ENCODE results near the gene RTN1.
"Not testable (repeated sequence)": the region's sequence is repeated elsewhere in the genome, so short reads cannot be mapped to it uniquely, and the experiment has no call there.

RTN1 gene

GRCh38 chr14:59675394-59675793 lies 195.2 kb downstream of the RTN1 start:
- Mint-ChIP-seq H3K27me3 (ENCODE audit: low read depth, poor library complexity) (no peaks in the 10 kb centered on the region), H3K27ac (no peak overlapping the region), H3K4me1 (peaks cover 12% of the 10 kb centered on the region), H3K36me3 (ENCODE audit: low read depth) (no peaks in the 10 kb centered on the region), H3K4me3 (no peak overlapping the region), H3K9me3 (no peaks in the 10 kb centered on the region)
- TF ChIP-seq CTCF (IDR thresholded peaks at IDR 0.05): no peak
- no peak for DNase-seq

GRCh38 chr14:59664741-59665140 lies 205.8 kb downstream of the RTN1 start:
- Mint-ChIP-seq H3K4me3 (no peak overlapping the region), H3K9me3 (peaks cover 72% of the 10 kb centered on the region), H3K4me1 (no peaks in the 10 kb centered on the region), H3K36me3 (ENCODE audit: low read depth) (peaks cover 4% of the 10 kb centered on the region), H3K27me3 (ENCODE audit: low read depth, poor library complexity) (peaks cover 6% of the 10 kb centered on the region), H3K27ac (no peak overlapping the region)
- no peak for TF ChIP-seq CTCF (IDR thresholded peaks at IDR 0.05)
- no peak for DNase-seq

- H3K36me3 Mint-ChIP-seq (ENCODE audit: low read depth): peaks cover 4% of the 10 kb centered on the region
- no peak for TF ChIP-seq CTCF (IDR thresholded peaks at IDR 0.05)
- H3K27ac Mint-ChIP-seq: no peak overlapping the region
- peaks cover 49% of the 10 kb centered on the region for H3K9me3 Mint-ChIP-seq
- no peak for DNase-seq
- no peaks in the 10 kb centered on the region for H3K4me1 Mint-ChIP-seq
- H3K4me3 Mint-ChIP-seq: no peak overlapping the region
- H3K27me3 Mint-ChIP-seq (ENCODE audit: low read depth, poor library complexity): no peaks in the 10 kb centered on the region
These were observed 212.8 kb downstream of the RTN1 start for GRCh38 chr14:59657769-59658168.

- Mint-ChIP-seq H3K9me3 (peaks cover 52% of the 10 kb centered on the region), H3K4me3 (no peak overlapping the region), H3K36me3 (ENCODE audit: low read depth) (peaks cover under 1% of the 10 kb centered on the region), H3K4me1 (no peaks in the 10 kb centered on the region), H3K27me3 (ENCODE audit: low read depth, poor library complexity) (peaks cover 5% of the 10 kb centered on the region), H3K27ac (peak overlapping the region; percentile 10)
- DNase-seq: no peak
- TF ChIP-seq CTCF (IDR thresholded peaks at IDR 0.05): no peak
These were observed 214.1 kb downstream of the RTN1 start for GRCh38 chr14:59656473-59656872.

GRCh38 chr14:59654131-59654530 lies 216.4 kb downstream of the RTN1 start:
- not testable (repeated sequence) for DNase-seq; H3K27ac Mint-ChIP-seq; H3K36me3 Mint-ChIP-seq (ENCODE audit: low read depth); H3K4me1 Mint-ChIP-seq; H3K27me3 Mint-ChIP-seq (ENCODE audit: low read depth, poor library complexity); H3K4me3 Mint-ChIP-seq
- peaks cover 44% of the 10 kb centered on the region for H3K9me3 Mint-ChIP-seq

GRCh38 chr14:59646832-59647231 lies 223.7 kb downstream of the RTN1 start:
- H3K4me1 Mint-ChIP-seq; DNase-seq; H3K27ac Mint-ChIP-seq; H3K4me3 Mint-ChIP-seq; H3K27me3 Mint-ChIP-seq (ENCODE audit: low read depth, poor library complexity); H3K36me3 Mint-ChIP-seq (ENCODE audit: low read depth): not testable (repeated sequence)
- H3K9me3 Mint-ChIP-seq: peaks cover 77% of the 10 kb centered on the region

- Mint-ChIP-seq H3K4me1 (no peaks in the 10 kb centered on the region), H3K27me3 (ENCODE audit: low read depth, poor library complexity) (peaks cover 4% of the 10 kb centered on the region), H3K36me3 (ENCODE audit: low read depth) (peaks cover 6% of the 10 kb centered on the region), H3K27ac (no peak overlapping the region), H3K9me3 (peaks cover 52% of the 10 kb centered on the region), H3K4me3 (no peak overlapping the region)
- no peak for TF ChIP-seq CTCF (IDR thresholded peaks at IDR 0.05)
- no peak for DNase-seq
These were observed 231.7 kb downstream of the RTN1 start for GRCh38 chr14:59638885-59639284.

All from nephron progenitor cell (in vitro differentiated cells).